ENCODE results near the gene ST7.

DNA sequence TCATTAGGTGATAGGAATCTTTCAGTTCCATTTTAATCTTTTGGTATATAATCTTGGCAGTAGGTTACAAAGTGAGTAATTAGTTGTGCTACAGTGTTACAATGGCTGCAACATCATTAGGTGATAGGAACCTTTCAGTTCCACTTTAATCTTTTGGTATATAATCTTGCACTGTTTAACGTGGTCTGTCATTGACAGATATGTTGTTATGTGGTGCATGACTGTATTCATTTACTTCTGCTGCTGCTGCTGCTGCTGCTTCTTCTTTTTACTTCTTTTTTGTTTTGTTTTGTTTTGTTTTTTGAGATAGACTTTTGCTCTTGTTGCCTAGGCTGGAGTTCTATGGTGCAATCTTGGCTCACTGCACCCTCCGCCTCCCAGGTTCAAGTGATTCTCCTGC lies 28.6 kb downstream of the ST7 start:
- TF ChIP-seq, protein P1, sequence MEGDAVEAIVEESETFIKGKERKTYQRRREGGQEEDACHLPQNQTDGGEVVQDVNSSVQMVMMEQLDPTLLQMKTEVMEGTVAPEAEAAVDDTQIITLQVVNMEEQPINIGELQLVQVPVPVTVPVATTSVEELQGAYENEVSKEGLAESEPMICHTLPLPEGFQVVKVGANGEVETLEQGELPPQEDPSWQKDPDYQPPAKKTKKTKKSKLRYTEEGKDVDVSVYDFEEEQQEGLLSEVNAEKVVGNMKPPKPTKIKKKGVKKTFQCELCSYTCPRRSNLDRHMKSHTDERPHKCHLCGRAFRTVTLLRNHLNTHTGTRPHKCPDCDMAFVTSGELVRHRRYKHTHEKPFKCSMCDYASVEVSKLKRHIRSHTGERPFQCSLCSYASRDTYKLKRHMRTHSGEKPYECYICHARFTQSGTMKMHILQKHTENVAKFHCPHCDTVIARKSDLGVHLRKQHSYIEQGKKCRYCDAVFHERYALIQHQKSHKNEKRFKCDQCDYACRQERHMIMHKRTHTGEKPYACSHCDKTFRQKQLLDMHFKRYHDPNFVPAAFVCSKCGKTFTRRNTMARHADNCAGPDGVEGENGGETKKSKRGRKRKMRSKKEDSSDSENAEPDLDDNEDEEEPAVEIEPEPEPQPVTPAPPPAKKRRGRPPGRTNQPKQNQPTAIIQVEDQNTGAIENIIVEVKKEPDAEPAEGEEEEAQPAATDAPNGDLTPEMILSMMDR (conservative IDR thresholded peaks at IDR 0.05; ENCODE audit: low read depth in 2 of 2): no peak
- TF ChIP-seq, protein P2, sequence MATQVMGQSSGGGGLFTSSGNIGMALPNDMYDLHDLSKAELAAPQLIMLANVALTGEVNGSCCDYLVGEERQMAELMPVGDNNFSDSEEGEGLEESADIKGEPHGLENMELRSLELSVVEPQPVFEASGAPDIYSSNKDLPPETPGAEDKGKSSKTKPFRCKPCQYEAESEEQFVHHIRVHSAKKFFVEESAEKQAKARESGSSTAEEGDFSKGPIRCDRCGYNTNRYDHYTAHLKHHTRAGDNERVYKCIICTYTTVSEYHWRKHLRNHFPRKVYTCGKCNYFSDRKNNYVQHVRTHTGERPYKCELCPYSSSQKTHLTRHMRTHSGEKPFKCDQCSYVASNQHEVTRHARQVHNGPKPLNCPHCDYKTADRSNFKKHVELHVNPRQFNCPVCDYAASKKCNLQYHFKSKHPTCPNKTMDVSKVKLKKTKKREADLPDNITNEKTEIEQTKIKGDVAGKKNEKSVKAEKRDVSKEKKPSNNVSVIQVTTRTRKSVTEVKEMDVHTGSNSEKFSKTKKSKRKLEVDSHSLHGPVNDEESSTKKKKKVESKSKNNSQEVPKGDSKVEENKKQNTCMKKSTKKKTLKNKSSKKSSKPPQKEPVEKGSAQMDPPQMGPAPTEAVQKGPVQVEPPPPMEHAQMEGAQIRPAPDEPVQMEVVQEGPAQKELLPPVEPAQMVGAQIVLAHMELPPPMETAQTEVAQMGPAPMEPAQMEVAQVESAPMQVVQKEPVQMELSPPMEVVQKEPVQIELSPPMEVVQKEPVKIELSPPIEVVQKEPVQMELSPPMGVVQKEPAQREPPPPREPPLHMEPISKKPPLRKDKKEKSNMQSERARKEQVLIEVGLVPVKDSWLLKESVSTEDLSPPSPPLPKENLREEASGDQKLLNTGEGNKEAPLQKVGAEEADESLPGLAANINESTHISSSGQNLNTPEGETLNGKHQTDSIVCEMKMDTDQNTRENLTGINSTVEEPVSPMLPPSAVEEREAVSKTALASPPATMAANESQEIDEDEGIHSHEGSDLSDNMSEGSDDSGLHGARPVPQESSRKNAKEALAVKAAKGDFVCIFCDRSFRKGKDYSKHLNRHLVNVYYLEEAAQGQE (IDR thresholded peaks at IDR 0.05; ENCODE audit: unreplicated experiment): no peak
- TF ChIP-seq, protein P3, sequence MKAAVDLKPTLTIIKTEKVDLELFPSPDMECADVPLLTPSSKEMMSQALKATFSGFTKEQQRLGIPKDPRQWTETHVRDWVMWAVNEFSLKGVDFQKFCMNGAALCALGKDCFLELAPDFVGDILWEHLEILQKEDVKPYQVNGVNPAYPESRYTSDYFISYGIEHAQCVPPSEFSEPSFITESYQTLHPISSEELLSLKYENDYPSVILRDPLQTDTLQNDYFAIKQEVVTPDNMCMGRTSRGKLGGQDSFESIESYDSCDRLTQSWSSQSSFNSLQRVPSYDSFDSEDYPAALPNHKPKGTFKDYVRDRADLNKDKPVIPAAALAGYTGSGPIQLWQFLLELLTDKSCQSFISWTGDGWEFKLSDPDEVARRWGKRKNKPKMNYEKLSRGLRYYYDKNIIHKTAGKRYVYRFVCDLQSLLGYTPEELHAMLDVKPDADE (IDR thresholded peaks at IDR 0.05): no peak
- TF ChIP-seq EZH2phosphoT487 (IDR thresholded peaks at IDR 0.05; ENCODE audit: unreplicated experiment): no peak
- no peak for TF ChIP-seq POLR2AphosphoS5 (IDR thresholded peaks at IDR 0.05; ENCODE audit: low read depth)
